Testis (tissue), 3 donors: ENCODE data around the gene SLC16A10. TPM values are rescaled to one million over a fixed set of nuclear protein-coding genes. Genes with fewer than 3 reads are reported as not detected.

Source experiments
- DNase-seq: peaks from one replicate; pipeline ENCODE4 v3.0.0-alpha.2; 2019
- H3K27ac ChIP-seq, 2 donors: fragments of 200-600 bp; sonication (generic); one replicate each; pipeline ENCODE4 v1.5.1; 2019
- H3K27me3 ChIP-seq: fragments of 200-600 bp; sonication (generic); one replicate; pipeline ENCODE4 v1.5.1; 2019
- H3K36me3 ChIP-seq: fragments of 200-600 bp; sonication (generic); one replicate; pipeline ENCODE4 v1.5.1; 2017; ENCODE audit warnings: low read depth; ENCODE audit errors: missing control alignments
- H3K4me1 ChIP-seq: fragments of 200-600 bp; sonication (generic); one replicate; pipeline ENCODE4 v1.5.1; 2019
- H3K4me3 ChIP-seq, 2 donors: fragments of 200-600 bp; sonication (generic); one replicate each; pipeline ENCODE4 v1.5.1; 2017 to 2019
- H3K9me3 ChIP-seq: fragments of 200-600 bp; sonication (generic); one replicate; pipeline ENCODE4 v1.5.1; 2017
- POLR2A ChIP-seq: fragments of 450-650 bp; IDR thresholded peaks from one replicate; pipeline ENCODE4 v1.6.1; 2017; ENCODE audit warnings: antibody characterized with exemption, mild to moderate bottlenecking, moderate library complexity
- WGBS, 2 donors: methylation state at CpG; one replicate each; pipeline ENCODE4 v1.1.5; 2018; 5-methylcytosine and 5-hydroxymethylcytosine counted together
- intact Hi-C: fragments of 100-400 bp; cut with DNase I; formaldehyde crosslinking; loops from one replicate; pipeline ENCODE4 v1.15.1; 2023; ENCODE audit warnings: low total_unique reads
- polyA plus RNA-seq: library from polyadenylated mRNA; stranded (reverse); fragments of 350-450 nt; fragmentation: Illumina TruSeq; extraction: RNeasy Lipid Tissue Mini Kit (QIAGEN cat#74804); gene quantifications from one replicate; pipeline ENCODE4 v1.2.3, GENCODE V29; 2014; ENCODE audit warnings: low read depth, low replicate concordance; ENCODE audit not compliant: insufficient read depth
- total RNA-seq, 2 donors: library from RNA; depleted of rRNA; stranded (reverse); fragments of >200 nt; gene quantifications; one replicate each; pipeline ENCODE4 v1.2.3, GENCODE V29; 2016
- TF ChIP-seq, protein P1 (sequence below), 3 experiments: fragments of 450-650 bp in 2 of 3; fragments of 200-600 bp in 1 of 3; sonication (generic) in 1 of 3; IDR thresholded peaks; one replicate each; pipeline ENCODE4 v1.5.1; 2016 to 2019; ENCODE audit warnings: antibody characterized with exemption in 3 of 3, mild to moderate bottlenecking in 2 of 3, moderate library complexity in 1 of 3

Gene SLC16A10
- total and polyA plus RNA-seq, 3 donors from 2014 or later = 9.0 to 16.9 (median 12.0) TPM

DNA sequence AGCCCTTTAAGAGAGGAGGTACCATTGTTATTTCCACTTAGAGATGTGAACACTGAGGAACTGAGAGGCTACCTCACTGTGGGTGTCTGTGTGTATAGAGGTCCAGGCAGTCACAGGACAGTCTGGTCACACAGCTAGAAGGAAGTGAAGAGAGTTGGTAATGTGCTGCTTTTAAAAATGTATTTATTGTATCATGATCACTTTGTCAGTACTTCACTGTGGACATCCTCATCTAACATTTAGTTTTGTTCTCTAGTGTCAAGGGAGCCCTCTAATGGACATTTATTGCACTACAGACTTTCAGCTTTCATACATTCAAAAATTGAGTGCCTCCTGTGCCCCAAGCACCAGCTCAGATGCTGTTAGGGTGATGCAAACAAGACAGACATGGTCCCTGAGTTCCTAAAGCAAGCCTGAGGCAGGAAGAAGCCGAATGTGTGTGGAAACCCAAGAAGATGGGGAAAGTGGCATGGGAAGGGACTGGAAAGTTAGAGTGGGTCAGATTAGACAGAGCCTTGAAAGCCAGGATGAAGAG is 123.0 kb downstream of the SLC16A10 start:
- Histone ChIP-seq H3K27ac (no peak overlapping the region), H3K27me3 (no peaks in the 10 kb centered on the region), H3K4me1 (no peaks in the 10 kb centered on the region), H3K36me3 (no peaks in the 10 kb centered on the region), H3K4me3 (no peak overlapping the region), H3K9me3 (no peaks in the 10 kb centered on the region)
- TF ChIP-seq, protein P1, sequence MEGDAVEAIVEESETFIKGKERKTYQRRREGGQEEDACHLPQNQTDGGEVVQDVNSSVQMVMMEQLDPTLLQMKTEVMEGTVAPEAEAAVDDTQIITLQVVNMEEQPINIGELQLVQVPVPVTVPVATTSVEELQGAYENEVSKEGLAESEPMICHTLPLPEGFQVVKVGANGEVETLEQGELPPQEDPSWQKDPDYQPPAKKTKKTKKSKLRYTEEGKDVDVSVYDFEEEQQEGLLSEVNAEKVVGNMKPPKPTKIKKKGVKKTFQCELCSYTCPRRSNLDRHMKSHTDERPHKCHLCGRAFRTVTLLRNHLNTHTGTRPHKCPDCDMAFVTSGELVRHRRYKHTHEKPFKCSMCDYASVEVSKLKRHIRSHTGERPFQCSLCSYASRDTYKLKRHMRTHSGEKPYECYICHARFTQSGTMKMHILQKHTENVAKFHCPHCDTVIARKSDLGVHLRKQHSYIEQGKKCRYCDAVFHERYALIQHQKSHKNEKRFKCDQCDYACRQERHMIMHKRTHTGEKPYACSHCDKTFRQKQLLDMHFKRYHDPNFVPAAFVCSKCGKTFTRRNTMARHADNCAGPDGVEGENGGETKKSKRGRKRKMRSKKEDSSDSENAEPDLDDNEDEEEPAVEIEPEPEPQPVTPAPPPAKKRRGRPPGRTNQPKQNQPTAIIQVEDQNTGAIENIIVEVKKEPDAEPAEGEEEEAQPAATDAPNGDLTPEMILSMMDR (IDR thresholded peaks at IDR 0.05) = peak in 2 of 3 experiments; percentile 53 to 62
- no peak for TF ChIP-seq POLR2A
- WGBS, 2 donors = 47 to 69% methylated on average over 1 of the region's 1 CpG
- DNase-seq = no peak
- intact Hi-C loops = no loop called here

DNA sequence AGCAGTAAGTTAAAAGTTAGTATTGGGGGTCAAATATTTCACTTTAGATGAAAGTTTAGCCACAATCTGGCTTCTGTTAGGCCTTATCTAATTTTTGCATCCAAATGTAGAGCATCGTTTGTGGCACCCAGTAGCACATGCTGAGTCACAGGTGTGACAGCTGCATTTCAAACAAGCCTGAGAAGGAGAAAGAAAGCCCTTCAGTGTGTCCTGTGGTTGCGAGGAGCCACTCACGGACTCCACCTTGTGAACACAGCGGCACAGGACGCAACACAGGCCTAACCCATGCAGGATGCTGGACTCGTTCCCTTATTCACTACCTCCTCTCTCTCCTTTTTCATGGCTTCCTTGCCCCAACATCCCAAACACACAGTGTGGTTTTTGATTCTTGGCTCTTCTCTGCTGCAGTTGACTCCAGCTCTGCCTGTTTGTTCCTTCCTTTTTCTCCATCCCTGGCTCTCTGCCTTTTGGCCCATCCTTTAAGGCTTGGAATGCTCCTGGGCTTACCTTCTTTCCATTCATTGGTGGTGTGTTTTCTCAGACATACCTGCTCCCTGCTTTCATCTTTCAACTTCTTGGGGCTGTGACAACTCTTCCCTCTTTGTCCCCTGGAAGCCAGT is 124.2 kb downstream of the SLC16A10 start:
- Histone ChIP-seq H3K27ac (no peak overlapping the region), H3K36me3 (no peaks in the 10 kb centered on the region), H3K4me3 (no peak overlapping the region), H3K27me3 (no peaks in the 10 kb centered on the region), H3K4me1 (no peaks in the 10 kb centered on the region), H3K9me3 (no peaks in the 10 kb centered on the region)
- 79 to 83% methylated on average over 6 of the region's 6 CpGs for WGBS, 2 donors
- intact Hi-C loops = no loop called here
- DNase-seq = no peak
- TF ChIP-seq, protein P1 (IDR thresholded peaks at IDR 0.05) = no peak
- TF ChIP-seq POLR2A = no peak

DNA sequence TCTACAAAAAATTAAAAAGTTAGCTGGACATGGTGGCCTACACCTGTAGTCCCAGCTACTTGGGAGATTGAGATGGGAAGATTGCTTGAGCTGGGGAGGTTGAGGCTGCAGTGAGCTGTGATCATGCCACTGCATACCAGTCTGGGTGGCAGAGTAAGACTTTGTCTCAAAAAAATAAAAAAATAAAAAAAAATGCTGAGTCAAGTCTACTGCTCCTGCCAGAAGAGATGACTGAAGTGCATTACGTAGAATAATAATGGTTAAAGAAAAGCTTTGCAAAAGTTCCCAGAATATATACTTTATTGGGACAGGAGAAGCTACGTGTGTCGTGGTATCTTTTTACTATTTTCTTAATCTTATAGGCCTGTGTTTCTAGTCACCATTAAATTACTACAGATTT is 125.3 kb downstream of the SLC16A10 start:
- intact Hi-C loops = no loop called here
- no peak overlapping the region for H3K27ac ChIP-seq
- no peaks in the 10 kb centered on the region for H3K9me3 ChIP-seq
- H3K36me3 ChIP-seq = no peaks in the 10 kb centered on the region
- H3K27me3 ChIP-seq = no peaks in the 10 kb centered on the region
- H3K4me1 ChIP-seq = no peaks in the 10 kb centered on the region
- TF ChIP-seq, protein P1 (IDR thresholded peaks at IDR 0.05) = no peak
- no peak for TF ChIP-seq POLR2A
- DNase-seq = no peak
- H3K4me3 ChIP-seq = no peak overlapping the region
- WGBS, 2 donors = 94 to 95% methylated on average over 3 of the region's 3 CpGs

DNA sequence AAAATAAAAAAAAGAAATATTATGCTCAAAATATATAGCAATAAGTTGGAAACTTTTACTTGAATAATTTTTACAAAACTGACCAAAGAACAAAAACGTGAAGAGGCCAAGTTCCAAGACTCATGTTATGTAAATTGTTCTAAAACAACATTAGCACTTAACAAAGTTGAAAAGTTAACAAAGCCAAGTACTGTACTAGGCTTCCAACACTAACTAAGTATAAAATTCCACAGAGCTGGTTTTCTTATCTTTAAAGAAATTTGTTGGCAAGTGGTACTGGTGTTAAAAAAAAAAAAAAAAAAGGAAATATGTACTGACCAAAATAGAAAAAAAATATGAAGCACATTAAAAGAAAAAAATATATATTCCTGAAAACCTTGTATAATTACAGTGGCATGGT is 127.8 kb downstream of the SLC16A10 start:
- WGBS, 2 donors = 36 to 59% methylated on average over 1 of the region's 1 CpG
- no peak for TF ChIP-seq POLR2A
- TF ChIP-seq, protein P1 (IDR thresholded peaks at IDR 0.05) = no peak
- H3K4me1 ChIP-seq = no peaks in the 10 kb centered on the region
- no peaks in the 10 kb centered on the region for H3K27me3 ChIP-seq
- no peaks in the 10 kb centered on the region for H3K9me3 ChIP-seq
- no peak for DNase-seq
- intact Hi-C loops = no loop called here
- H3K4me3 ChIP-seq = no peak overlapping the region
- H3K36me3 ChIP-seq = no peaks in the 10 kb centered on the region
- H3K27ac ChIP-seq = no peak overlapping the region

DNA sequence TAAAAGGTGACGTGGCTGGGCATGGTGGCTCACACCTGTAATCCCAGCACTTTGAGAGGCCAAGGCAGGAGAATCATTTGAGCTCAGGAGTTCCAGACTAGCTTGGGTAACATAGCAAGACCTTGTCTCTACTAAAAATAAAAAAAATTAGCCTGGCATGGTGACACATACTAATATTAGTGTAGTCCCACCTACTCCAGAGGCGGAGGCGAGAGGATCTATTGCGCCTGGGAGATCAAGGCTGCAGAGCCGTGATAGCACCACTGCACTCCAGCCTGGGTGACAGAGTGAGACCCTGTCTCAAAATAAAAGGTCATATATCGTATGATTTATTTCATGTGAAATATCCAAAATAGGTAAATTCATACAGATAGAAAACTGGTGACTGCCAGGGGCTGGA is 132.5 kb downstream of the SLC16A10 start:
- H3K9me3 ChIP-seq = no peaks in the 10 kb centered on the region
- WGBS, 2 donors = 93 to 95% methylated on average over 6 of the region's 6 CpGs
- H3K27ac ChIP-seq = no peak overlapping the region
- no peaks in the 10 kb centered on the region for H3K27me3 ChIP-seq
- no peaks in the 10 kb centered on the region for H3K36me3 ChIP-seq
- no peak for DNase-seq
- H3K4me3 ChIP-seq = no peak overlapping the region
- TF ChIP-seq, protein P1 (IDR thresholded peaks at IDR 0.05) = no peak
- TF ChIP-seq POLR2A = no peak
- intact Hi-C loops = no loop called here
- H3K4me1 ChIP-seq = no peaks in the 10 kb centered on the region
